Sigmoid colon (tissue), 7 donors: Measurements from ENCODE around the gene LONRF3. TPM values are rescaled to one million over a fixed set of nuclear protein-coding genes. Genes with fewer than 3 reads are reported as not detected.

ENCODE experiments used
- DNase-seq: peaks from one replicate; pipeline ENCODE4 v3.0.0-alpha.2; 2019
- H3K27ac ChIP-seq, 4 donors: fragments of 200-600 bp; sonication (generic); one replicate each; pipeline ENCODE4 v1.5.1; 2016 to 2019; ENCODE audit warnings: mild to moderate bottlenecking in 1 of 4
- H3K27me3 ChIP-seq, 3 donors: fragments of 200-600 bp; sonication (generic); one replicate each; pipeline ENCODE4 v1.5.1; 2019; ENCODE audit warnings: mild to moderate bottlenecking in 1 of 3
- H3K36me3 ChIP-seq, 4 donors: fragments of 200-600 bp; sonication (generic); one replicate each; pipeline ENCODE4 v1.5.1; 2016 to 2019
- H3K4me1 ChIP-seq, 4 donors: fragments of 200-600 bp; sonication (generic); one replicate each; pipeline ENCODE4 v1.5.1; 2017 to 2019
- H3K4me3 ChIP-seq, 4 donors: fragments of 200-600 bp; sonication (generic); one replicate each; pipeline ENCODE4 v1.5.1; 2017 to 2019; ENCODE audit warnings: mild to moderate bottlenecking in 2 of 4, moderate library complexity in 1 of 4
- H3K9me3 ChIP-seq, 4 donors: fragments of 200-600 bp in 3 of 4; sonication (generic) in 3 of 4; one replicate each; pipeline versions ENCODE4 v1.5.1 to v1.6.1; 2013 to 2019
- EP300 ChIP-seq, 4 donors: sonication (generic); formaldehyde crosslinking; IDR thresholded peaks; one replicate each; pipeline ENCODE4 v1.6.1; 2017; ENCODE audit warnings: antibody characterized with exemption in 4 of 4
- POLR2A ChIP-seq, 2 donors: fragments of 450-650 bp; IDR thresholded peaks; one replicate each; pipeline ENCODE4 v1.6.1; 2016; ENCODE audit warnings: antibody characterized with exemption in 2 of 2, mild to moderate bottlenecking in 2 of 2, moderate library complexity in 2 of 2
- POLR2AphosphoS5 ChIP-seq, 4 donors: sonication (generic); formaldehyde crosslinking; IDR thresholded peaks; one replicate each; pipeline ENCODE4 v1.6.1; 2017; ENCODE audit warnings: antibody characterized with exemption in 4 of 4
- WGBS, 2 donors: extraction: QIAGEN DNeasy Blood & Tissue Kit; methylation state at CpG; one replicate each; pipeline ENCODE4 v1.1.7; 2013; 5-methylcytosine and 5-hydroxymethylcytosine counted together
- intact Hi-C: fragments of 100-400 bp; cut with DNase I; formaldehyde crosslinking; loops from one replicate; pipeline ENCODE4 v1.15.1; 2023
- polyA plus RNA-seq, 3 donors: library from polyadenylated mRNA; stranded (reverse); fragments of 200-250 nt; gene quantifications; one replicate each; pipeline ENCODE4 v1.2.3, GENCODE V29; 2013
- total RNA-seq, 4 donors: library from RNA; depleted of rRNA; stranded (reverse); fragments of >200 nt; gene quantifications; one replicate each; pipeline ENCODE4 v1.1.0, GENCODE V29; 2016
- TF ChIP-seq, protein P1 (sequence below), 4 experiments: fragments of 450-650 bp in 3 of 4; fragments of 200-600 bp in 1 of 4; IDR thresholded peaks; one replicate each; pipeline ENCODE4 v1.5.1; 2016 to 2019; ENCODE audit warnings: antibody characterized with exemption in 4 of 4, mild to moderate bottlenecking in 3 of 4, moderate library complexity in 2 of 4
- donor health status: healthy with polysubstance abuse.
- donor health status: Bipolar disorder and iron deficiency.
- donor health status: healthy.

LONRF3 gene
- total and polyA plus RNA-seq, 7 donors: 2.6 to 26.8 (median 14.4) TPM

DNA sequence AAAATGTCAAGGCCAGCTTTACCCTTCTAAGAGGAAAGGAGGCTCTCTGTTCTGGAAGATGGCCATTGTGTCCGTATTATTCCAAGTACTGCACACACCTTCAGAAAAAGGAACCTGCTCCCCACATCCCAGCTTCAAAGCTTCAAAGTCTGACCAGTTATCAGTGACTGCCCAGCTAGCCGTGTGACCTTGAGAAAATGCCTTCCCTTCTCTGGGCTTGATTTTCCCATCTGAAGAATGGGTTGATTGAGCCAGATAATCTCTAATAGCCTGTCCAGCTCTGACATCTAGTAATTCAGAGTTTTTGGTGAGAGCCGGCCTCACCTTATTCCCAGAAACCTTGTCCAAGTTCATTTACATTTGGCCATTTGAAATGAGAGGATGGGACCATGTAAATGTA, 3.0 kb downstream of the LONRF3 start:
- intact Hi-C loops: no loop called here
- H3K4me3 ChIP-seq: no peak overlapping the region
- H3K27me3 ChIP-seq: no peaks in the 10 kb centered on the region
- H3K36me3 ChIP-seq: no peaks in the 10 kb centered on the region
- DNase-seq: no peak
- peaks cover 0 to 15% (median 10%) of the 10 kb centered on the region in 4 donors for H3K4me1 ChIP-seq
- TF ChIP-seq POLR2AphosphoS5 (IDR thresholded peaks at IDR 0.05): no peak
- TF ChIP-seq, protein P1, sequence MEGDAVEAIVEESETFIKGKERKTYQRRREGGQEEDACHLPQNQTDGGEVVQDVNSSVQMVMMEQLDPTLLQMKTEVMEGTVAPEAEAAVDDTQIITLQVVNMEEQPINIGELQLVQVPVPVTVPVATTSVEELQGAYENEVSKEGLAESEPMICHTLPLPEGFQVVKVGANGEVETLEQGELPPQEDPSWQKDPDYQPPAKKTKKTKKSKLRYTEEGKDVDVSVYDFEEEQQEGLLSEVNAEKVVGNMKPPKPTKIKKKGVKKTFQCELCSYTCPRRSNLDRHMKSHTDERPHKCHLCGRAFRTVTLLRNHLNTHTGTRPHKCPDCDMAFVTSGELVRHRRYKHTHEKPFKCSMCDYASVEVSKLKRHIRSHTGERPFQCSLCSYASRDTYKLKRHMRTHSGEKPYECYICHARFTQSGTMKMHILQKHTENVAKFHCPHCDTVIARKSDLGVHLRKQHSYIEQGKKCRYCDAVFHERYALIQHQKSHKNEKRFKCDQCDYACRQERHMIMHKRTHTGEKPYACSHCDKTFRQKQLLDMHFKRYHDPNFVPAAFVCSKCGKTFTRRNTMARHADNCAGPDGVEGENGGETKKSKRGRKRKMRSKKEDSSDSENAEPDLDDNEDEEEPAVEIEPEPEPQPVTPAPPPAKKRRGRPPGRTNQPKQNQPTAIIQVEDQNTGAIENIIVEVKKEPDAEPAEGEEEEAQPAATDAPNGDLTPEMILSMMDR (IDR thresholded peaks at IDR 0.05): no peak
- TF ChIP-seq EP300 (IDR thresholded peaks at IDR 0.05): no peak
- TF ChIP-seq POLR2A (IDR thresholded peaks at IDR 0.05): no peak
- 90 to 95% methylated on average over 3 of the region's 3 CpGs for WGBS, 2 donors
- H3K9me3 ChIP-seq: no peaks in the 10 kb centered on the region
- peak overlapping the region in 3 of 4 donors; percentile 74 to 89 (median 82) for H3K27ac ChIP-seq

- Histone ChIP-seq H3K36me3 (no peaks in the 10 kb centered on the region), H3K9me3 (no peaks in the 10 kb centered on the region), H3K4me3 (no peak overlapping the region), H3K4me1 (peaks cover 0 to 14% (median 7%) of the 10 kb centered on the region in 4 donors), H3K27me3 (no peaks in the 10 kb centered on the region), H3K27ac (no peak overlapping the region)
- intact Hi-C loops: no loop called here
- TF ChIP-seq POLR2A (IDR thresholded peaks at IDR 0.05): no peak
- TF ChIP-seq, protein P1 (IDR thresholded peaks at IDR 0.05): no peak
- no peak for TF ChIP-seq EP300 (IDR thresholded peaks at IDR 0.05)
- TF ChIP-seq POLR2AphosphoS5 (IDR thresholded peaks at IDR 0.05): no peak
- DNase-seq: no peak
Observed at GRCh38 chrX:118978451-118978850, 4.0 kb downstream of the LONRF3 start.

- TF ChIP-seq, protein P1 (IDR thresholded peaks at IDR 0.05): no peak
- TF ChIP-seq EP300 (IDR thresholded peaks at IDR 0.05): no peak
- no peak for TF ChIP-seq POLR2A (IDR thresholded peaks at IDR 0.05)
- no peak for TF ChIP-seq POLR2AphosphoS5 (IDR thresholded peaks at IDR 0.05)
- Histone ChIP-seq H3K4me1 (peaks cover 0 to 8% (median 3%) of the 10 kb centered on the region in 4 donors), H3K27ac (no peak overlapping the region), H3K9me3 (no peaks in the 10 kb centered on the region), H3K36me3 (no peaks in the 10 kb centered on the region), H3K27me3 (no peaks in the 10 kb centered on the region), H3K4me3 (no peak overlapping the region)
- WGBS, 2 donors: 76 to 88% methylated on average over 1 of the region's 1 CpG
- intact Hi-C loops: no loop called here
- no peak for DNase-seq
Observed at GRCh38 chrX:118980761-118981160, 6.3 kb downstream of the LONRF3 start.

DNA sequence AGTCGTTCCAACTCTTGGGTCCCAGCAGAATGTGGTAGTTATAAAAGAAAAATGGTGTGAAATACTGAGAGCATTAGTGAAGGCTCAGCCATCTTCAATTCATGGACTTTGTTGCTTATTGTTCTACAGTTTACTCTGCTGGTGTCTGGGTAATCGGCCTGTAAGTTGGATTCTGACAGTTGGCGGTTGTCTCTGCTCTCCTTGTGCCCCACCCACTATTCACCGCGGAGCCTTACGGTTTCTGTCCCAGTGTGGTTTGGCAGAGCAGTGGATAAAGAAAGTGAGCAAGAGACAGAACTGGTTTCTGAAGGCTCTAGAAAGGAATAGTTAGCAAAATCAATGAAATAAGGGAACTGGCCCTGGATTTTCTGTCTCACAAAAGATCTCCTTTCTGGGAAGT, 9.1 kb downstream of the LONRF3 start:
- TF ChIP-seq, protein P1 (IDR thresholded peaks at IDR 0.05): no peak
- TF ChIP-seq POLR2AphosphoS5 (IDR thresholded peaks at IDR 0.05) (no peak), POLR2A (IDR thresholded peaks at IDR 0.05) (no peak), EP300 (IDR thresholded peaks at IDR 0.05) (no peak)
- intact Hi-C loops: no loop called here

DNA sequence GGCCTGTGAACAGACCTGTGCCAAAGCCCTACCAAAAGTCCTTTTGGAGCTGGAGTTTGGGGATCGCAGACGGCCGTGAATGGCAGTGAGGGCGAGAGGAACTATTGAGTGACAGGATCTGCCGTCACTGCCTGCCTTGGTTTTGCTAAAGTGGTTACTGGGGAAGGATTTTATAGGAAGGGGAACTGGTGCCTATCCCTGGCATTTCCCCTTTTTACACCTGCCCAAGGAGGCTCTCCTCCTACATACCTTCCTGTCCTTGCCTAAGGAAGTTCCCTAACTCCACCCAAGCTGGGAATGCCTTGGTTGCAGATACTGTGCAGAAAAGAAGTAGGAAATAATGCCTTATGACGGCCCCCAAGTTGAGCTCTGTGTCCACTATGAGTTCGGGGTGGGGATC, 14.5 kb downstream of the LONRF3 start:
- Histone ChIP-seq H3K27me3 (no peaks in the 10 kb centered on the region), H3K36me3 (peaks cover 0 to 23% (median 0%) of the 10 kb centered on the region in 4 donors), H3K9me3 (no peaks in the 10 kb centered on the region), H3K27ac (no peak overlapping the region), H3K4me1 (no peaks in the 10 kb centered on the region), H3K4me3 (no peak overlapping the region)
- intact Hi-C loops: no loop called here
- no peak for TF ChIP-seq POLR2AphosphoS5 (IDR thresholded peaks at IDR 0.05)
- TF ChIP-seq, protein P1 (IDR thresholded peaks at IDR 0.05): no peak
- TF ChIP-seq POLR2A (IDR thresholded peaks at IDR 0.05): no peak
- no peak for TF ChIP-seq EP300 (IDR thresholded peaks at IDR 0.05)
- WGBS, 2 donors: 77 to 93% methylated on average over 7 of the region's 7 CpGs
- no peak for DNase-seq

More for the DNA sequence above, 9.1 kb downstream of the LONRF3 start:
- no peaks in the 10 kb centered on the region for H3K4me1 ChIP-seq
- H3K27ac ChIP-seq: no peak overlapping the region
- 21 to 74% methylated on average over 6 of the region's 6 CpGs for WGBS, 2 donors
- no peaks in the 10 kb centered on the region for H3K9me3 ChIP-seq
- H3K36me3 ChIP-seq: no peaks in the 10 kb centered on the region
- no peaks in the 10 kb centered on the region for H3K27me3 ChIP-seq
- DNase-seq: no peak
- no peak overlapping the region for H3K4me3 ChIP-seq
